ENCODE measurements around the gene ZNF526. TPM values are rescaled to one million over a fixed set of nuclear protein-coding genes. Genes with fewer than 3 reads are reported as not detected.

Gene ZNF526
- total RNA-seq, 1 donor from 2014 or later = 17.3 TPM

- Mint-ChIP-seq H3K27ac (no peak overlapping the region), H3K27me3 (ENCODE audit: low read depth) (peaks cover 38% of the 10 kb centered on the region), H3K4me3 (ENCODE audit: low read depth) (no peak overlapping the region), H3K36me3 (ENCODE audit: low read depth) (no peaks in the 10 kb centered on the region), H3K9me3 (no peaks in the 10 kb centered on the region), H3K4me1 (ENCODE audit: low read depth) (peaks cover 12% of the 10 kb centered on the region)
- intact Hi-C loops (cut with micrococcal nuclease) = no loop called here
- DNase-seq (ENCODE audit: low spot score) = no peak
Measured at GRCh38 chr19:42178791-42179674, 41.1 kb upstream of the ZNF526 start.

GRCh38 chr19:42184401-42184861 is 35.7 kb upstream of the ZNF526 start:
- Mint-ChIP-seq H3K4me1 (ENCODE audit: low read depth) (peaks cover 29% of the 10 kb centered on the region), H3K27me3 (ENCODE audit: low read depth) (peaks cover 14% of the 10 kb centered on the region), H3K36me3 (ENCODE audit: low read depth) (no peaks in the 10 kb centered on the region), H3K4me3 (ENCODE audit: low read depth) (no peak overlapping the region), H3K9me3 (no peaks in the 10 kb centered on the region), H3K27ac (peak overlapping the region; percentile 56)
- DNase-seq (ENCODE audit: low spot score) = peak; percentile 56
- intact Hi-C loops (cut with micrococcal nuclease) = loop anchor here (1.0 kb wide), 1 partner anchor 51 kb away; no protein-coding TSS in a partner anchor

GRCh38 chr19:42185277-42185676 is 34.8 kb upstream of the ZNF526 start:
- Mint-ChIP-seq H3K27ac (peak overlapping the region; percentile 78), H3K27me3 (ENCODE audit: low read depth) (peaks cover 8% of the 10 kb centered on the region), H3K4me1 (ENCODE audit: low read depth) (peaks cover 31% of the 10 kb centered on the region), H3K4me3 (ENCODE audit: low read depth) (peak overlapping the region; percentile 34), H3K9me3 (no peaks in the 10 kb centered on the region), H3K36me3 (ENCODE audit: low read depth) (no peaks in the 10 kb centered on the region)
- intact Hi-C loops (cut with micrococcal nuclease) = loop anchor here (1.0 kb wide), 1 partner anchor 77 kb away; no protein-coding TSS in a partner anchor
- DNase-seq (ENCODE audit: low spot score) = peak; percentile 44

- peaks cover 10% of the 10 kb centered on the region for H3K9me3 Mint-ChIP-seq
- DNase-seq (ENCODE audit: low spot score) = no peak
- intact Hi-C loops (cut with micrococcal nuclease) = no loop called here
- peaks cover 45% of the 10 kb centered on the region for H3K4me1 Mint-ChIP-seq (ENCODE audit: low read depth)
- H3K4me3 Mint-ChIP-seq (ENCODE audit: low read depth) = no peak overlapping the region
- peaks cover 8% of the 10 kb centered on the region for H3K36me3 Mint-ChIP-seq (ENCODE audit: low read depth)
- H3K27ac Mint-ChIP-seq = no peak overlapping the region
- no peaks in the 10 kb centered on the region for H3K27me3 Mint-ChIP-seq (ENCODE audit: low read depth)
Measured at GRCh38 chr19:42188665-42189064, 31.4 kb upstream of the ZNF526 start.

GRCh38 chr19:42189133-42189532 is 31.0 kb upstream of the ZNF526 start:
- H3K4me1 Mint-ChIP-seq (ENCODE audit: low read depth) = peaks cover 47% of the 10 kb centered on the region
- H3K36me3 Mint-ChIP-seq (ENCODE audit: low read depth) = peaks cover 13% of the 10 kb centered on the region
- DNase-seq (ENCODE audit: low spot score) = no peak
- H3K27ac Mint-ChIP-seq = no peak overlapping the region
- intact Hi-C loops (cut with micrococcal nuclease) = no loop called here
- H3K4me3 Mint-ChIP-seq (ENCODE audit: low read depth) = no peak overlapping the region
- H3K27me3 Mint-ChIP-seq (ENCODE audit: low read depth) = no peaks in the 10 kb centered on the region
- peaks cover 15% of the 10 kb centered on the region for H3K9me3 Mint-ChIP-seq

- peaks cover 30% of the 10 kb centered on the region for H3K4me1 Mint-ChIP-seq (ENCODE audit: low read depth)
- peaks cover 19% of the 10 kb centered on the region for H3K36me3 Mint-ChIP-seq (ENCODE audit: low read depth)
- H3K9me3 Mint-ChIP-seq = peaks cover 17% of the 10 kb centered on the region
- no peak overlapping the region for H3K4me3 Mint-ChIP-seq (ENCODE audit: low read depth)
- intact Hi-C loops (cut with micrococcal nuclease) = no loop called here
- no peak for DNase-seq (ENCODE audit: low spot score)
- no peaks in the 10 kb centered on the region for H3K27me3 Mint-ChIP-seq (ENCODE audit: low read depth)
- peak overlapping the region; percentile 8 for H3K27ac Mint-ChIP-seq
Measured at GRCh38 chr19:42191330-42191729, 28.8 kb upstream of the ZNF526 start.

GRCh38 chr19:42191855-42192254 is 28.3 kb upstream of the ZNF526 start:
- DNase-seq (ENCODE audit: low spot score) = no peak
- peaks cover 17% of the 10 kb centered on the region for H3K9me3 Mint-ChIP-seq
- no peaks in the 10 kb centered on the region for H3K27me3 Mint-ChIP-seq (ENCODE audit: low read depth)
- peak overlapping the region; percentile 60 for H3K27ac Mint-ChIP-seq
- no peak overlapping the region for H3K4me3 Mint-ChIP-seq (ENCODE audit: low read depth)
- intact Hi-C loops (cut with micrococcal nuclease) = no loop called here
- H3K36me3 Mint-ChIP-seq (ENCODE audit: low read depth) = peaks cover 25% of the 10 kb centered on the region
- H3K4me1 Mint-ChIP-seq (ENCODE audit: low read depth) = peaks cover 25% of the 10 kb centered on the region

- Mint-ChIP-seq H3K36me3 (ENCODE audit: low read depth) (peaks cover 32% of the 10 kb centered on the region), H3K27ac (no peak overlapping the region), H3K4me3 (ENCODE audit: low read depth) (no peak overlapping the region), H3K27me3 (ENCODE audit: low read depth) (no peaks in the 10 kb centered on the region), H3K4me1 (ENCODE audit: low read depth) (peaks cover 30% of the 10 kb centered on the region), H3K9me3 (peaks cover 17% of the 10 kb centered on the region)
- intact Hi-C loops (cut with micrococcal nuclease) = no loop called here
- DNase-seq (ENCODE audit: low spot score) = no peak
Measured at GRCh38 chr19:42193294-42193693, 26.8 kb upstream of the ZNF526 start.

- no peaks in the 10 kb centered on the region for H3K27me3 Mint-ChIP-seq (ENCODE audit: low read depth)
- no peak for DNase-seq (ENCODE audit: low spot score)
- peaks cover 35% of the 10 kb centered on the region for H3K36me3 Mint-ChIP-seq (ENCODE audit: low read depth)
- peaks cover 33% of the 10 kb centered on the region for H3K4me1 Mint-ChIP-seq (ENCODE audit: low read depth)
- peaks cover 17% of the 10 kb centered on the region for H3K9me3 Mint-ChIP-seq
- peak overlapping the region; percentile 26 for H3K27ac Mint-ChIP-seq
- no peak overlapping the region for H3K4me3 Mint-ChIP-seq (ENCODE audit: low read depth)
- intact Hi-C loops (cut with micrococcal nuclease) = no loop called here
Measured at GRCh38 chr19:42193706-42194105, 26.4 kb upstream of the ZNF526 start.

- intact Hi-C loops (cut with micrococcal nuclease) = no loop called here
- no peak overlapping the region for H3K27ac Mint-ChIP-seq
- H3K36me3 Mint-ChIP-seq (ENCODE audit: low read depth) = peaks cover 57% of the 10 kb centered on the region
- H3K4me1 Mint-ChIP-seq (ENCODE audit: low read depth) = peaks cover 49% of the 10 kb centered on the region
- H3K27me3 Mint-ChIP-seq (ENCODE audit: low read depth) = no peaks in the 10 kb centered on the region
- peaks cover 17% of the 10 kb centered on the region for H3K9me3 Mint-ChIP-seq
- H3K4me3 Mint-ChIP-seq (ENCODE audit: low read depth) = no peak overlapping the region
- no peak for DNase-seq (ENCODE audit: low spot score)
Measured at GRCh38 chr19:42196011-42197001, 23.8 kb upstream of the ZNF526 start.

- intact Hi-C loops (cut with micrococcal nuclease) = no loop called here
- Mint-ChIP-seq H3K4me3 (ENCODE audit: low read depth) (peak overlapping the region; percentile 33), H3K27me3 (ENCODE audit: low read depth) (no peaks in the 10 kb centered on the region), H3K27ac (peak overlapping the region; percentile 72), H3K36me3 (ENCODE audit: low read depth) (peaks cover 63% of the 10 kb centered on the region), H3K9me3 (peaks cover 13% of the 10 kb centered on the region), H3K4me1 (ENCODE audit: low read depth) (peaks cover 48% of the 10 kb centered on the region)
- no peak for DNase-seq (ENCODE audit: low spot score)
Measured at GRCh38 chr19:42197375-42197817, 22.7 kb upstream of the ZNF526 start.

- H3K4me3 Mint-ChIP-seq (ENCODE audit: low read depth) = peak overlapping the region; percentile 77
- H3K36me3 Mint-ChIP-seq (ENCODE audit: low read depth) = peaks cover 71% of the 10 kb centered on the region
- peaks cover 5% of the 10 kb centered on the region for H3K9me3 Mint-ChIP-seq
- no peaks in the 10 kb centered on the region for H3K27me3 Mint-ChIP-seq (ENCODE audit: low read depth)
- peaks cover 56% of the 10 kb centered on the region for H3K4me1 Mint-ChIP-seq (ENCODE audit: low read depth)
- peak; percentile 82 for DNase-seq (ENCODE audit: low spot score)
- H3K27ac Mint-ChIP-seq = peak overlapping the region; percentile 94
- intact Hi-C loops (cut with micrococcal nuclease) = loop anchor here (2.0 kb wide), 3 partner anchors 22 to 84 kb away; partner anchors contain the start of gene ERF
Measured at GRCh38 chr19:42198676-42199439, 21.3 kb upstream of the ZNF526 start.

Data from activated T-helper 2 cell treated with anti-CD3 and anti-CD28 coated beads, Interferon-gamma antibody, Interleukin-2, Interleukin-4, amounts not matched to agents 10 μg/mL and 5 μg/mL and 100 μg/mL, durations not matched to agents 14 hours and 24 hours and 36 hours (primary cell).